ENCODE measurements around the gene EEFSEC.

The EEFSEC gene

DNA sequence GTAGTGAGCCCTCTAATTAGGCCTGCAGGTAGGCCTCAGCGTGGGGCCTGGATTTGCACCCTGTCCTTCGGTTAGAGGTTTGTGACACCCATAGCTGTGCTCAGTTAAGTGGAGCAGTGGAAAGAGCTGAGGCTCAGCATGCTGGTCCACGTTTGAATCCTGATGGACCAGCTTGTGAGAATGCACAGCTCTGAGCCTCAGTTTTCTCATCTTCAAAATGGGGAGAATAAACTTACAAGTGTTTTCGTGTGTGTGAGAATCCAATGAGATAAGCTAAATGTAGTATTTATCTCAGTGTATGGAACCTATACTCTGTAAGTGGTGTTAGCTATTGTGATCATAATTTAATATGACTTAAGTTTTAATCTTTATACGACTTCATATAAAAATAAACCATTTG, 22.5 kb downstream of the EEFSEC start:
- H3K4me3 ChIP-seq (ENCODE audit: control insufficient read depth, low read depth, low read length): no peak overlapping the region
- no peak for DNase-seq (ENCODE audit: low read depth)
- TF ChIP-seq, protein P1, sequence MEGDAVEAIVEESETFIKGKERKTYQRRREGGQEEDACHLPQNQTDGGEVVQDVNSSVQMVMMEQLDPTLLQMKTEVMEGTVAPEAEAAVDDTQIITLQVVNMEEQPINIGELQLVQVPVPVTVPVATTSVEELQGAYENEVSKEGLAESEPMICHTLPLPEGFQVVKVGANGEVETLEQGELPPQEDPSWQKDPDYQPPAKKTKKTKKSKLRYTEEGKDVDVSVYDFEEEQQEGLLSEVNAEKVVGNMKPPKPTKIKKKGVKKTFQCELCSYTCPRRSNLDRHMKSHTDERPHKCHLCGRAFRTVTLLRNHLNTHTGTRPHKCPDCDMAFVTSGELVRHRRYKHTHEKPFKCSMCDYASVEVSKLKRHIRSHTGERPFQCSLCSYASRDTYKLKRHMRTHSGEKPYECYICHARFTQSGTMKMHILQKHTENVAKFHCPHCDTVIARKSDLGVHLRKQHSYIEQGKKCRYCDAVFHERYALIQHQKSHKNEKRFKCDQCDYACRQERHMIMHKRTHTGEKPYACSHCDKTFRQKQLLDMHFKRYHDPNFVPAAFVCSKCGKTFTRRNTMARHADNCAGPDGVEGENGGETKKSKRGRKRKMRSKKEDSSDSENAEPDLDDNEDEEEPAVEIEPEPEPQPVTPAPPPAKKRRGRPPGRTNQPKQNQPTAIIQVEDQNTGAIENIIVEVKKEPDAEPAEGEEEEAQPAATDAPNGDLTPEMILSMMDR (IDR thresholded peaks at IDR 0.05; ENCODE audit: control insufficient read depth, insufficient read depth, low read depth, low read length, missing control alignments): no peak

DNA sequence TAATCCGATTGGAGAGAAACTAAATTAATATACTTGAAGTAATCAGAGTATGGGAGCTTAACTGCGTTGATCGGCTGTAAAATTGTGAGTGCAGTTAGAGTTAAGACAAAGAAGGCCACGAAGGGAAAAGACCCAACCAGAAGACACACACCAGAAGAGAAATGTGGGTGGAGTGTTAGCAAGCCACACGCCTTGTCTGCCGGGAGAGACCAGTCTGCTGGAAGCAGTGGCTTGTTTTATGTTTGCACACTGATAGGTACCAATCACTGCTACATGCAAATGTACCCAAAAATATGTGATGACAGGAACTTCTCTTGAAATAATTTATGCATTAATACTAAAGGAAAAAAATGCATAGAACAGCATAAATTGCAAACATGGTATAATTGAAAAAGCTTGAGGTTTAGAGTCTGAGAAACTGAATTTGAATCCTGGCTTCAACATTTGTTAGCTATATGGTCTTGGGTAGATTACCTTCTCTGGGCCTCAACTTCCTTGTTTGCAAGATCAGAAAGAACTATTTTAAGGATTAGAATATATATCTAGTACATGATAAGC, 23.1 kb downstream of the EEFSEC start:
- no peak overlapping the region for H3K4me3 ChIP-seq (ENCODE audit: control insufficient read depth, low read depth, low read length)
- TF ChIP-seq, protein P1 (IDR thresholded peaks at IDR 0.05; ENCODE audit: control insufficient read depth, insufficient read depth, low read depth, low read length, missing control alignments): no peak
- DNase-seq (ENCODE audit: low read depth): no peak

DNA sequence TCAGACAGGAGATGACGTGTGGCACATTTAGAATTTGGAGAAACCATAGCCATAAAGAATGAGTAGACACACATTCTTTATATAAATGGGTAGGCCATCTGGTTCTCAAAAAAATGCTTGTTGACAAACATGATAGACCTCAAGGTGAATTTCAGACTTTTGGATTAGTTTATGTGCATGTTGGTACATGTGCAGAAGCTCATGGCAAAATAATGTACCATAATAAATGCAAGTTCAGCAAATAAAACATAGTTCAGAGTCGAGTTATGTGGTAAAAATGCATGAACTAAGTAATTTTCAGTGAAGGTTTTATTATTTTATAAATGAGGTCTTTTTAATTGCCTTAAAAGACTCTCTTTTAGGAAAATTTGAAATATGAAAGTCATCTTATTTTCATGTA, 24.6 kb downstream of the EEFSEC start:
- TF ChIP-seq, protein P1 (IDR thresholded peaks at IDR 0.05; ENCODE audit: control insufficient read depth, insufficient read depth, low read depth, low read length, missing control alignments): no peak
- no peak for DNase-seq (ENCODE audit: low read depth)
- H3K4me3 ChIP-seq (ENCODE audit: control insufficient read depth, low read depth, low read length): no peak overlapping the region

DNA sequence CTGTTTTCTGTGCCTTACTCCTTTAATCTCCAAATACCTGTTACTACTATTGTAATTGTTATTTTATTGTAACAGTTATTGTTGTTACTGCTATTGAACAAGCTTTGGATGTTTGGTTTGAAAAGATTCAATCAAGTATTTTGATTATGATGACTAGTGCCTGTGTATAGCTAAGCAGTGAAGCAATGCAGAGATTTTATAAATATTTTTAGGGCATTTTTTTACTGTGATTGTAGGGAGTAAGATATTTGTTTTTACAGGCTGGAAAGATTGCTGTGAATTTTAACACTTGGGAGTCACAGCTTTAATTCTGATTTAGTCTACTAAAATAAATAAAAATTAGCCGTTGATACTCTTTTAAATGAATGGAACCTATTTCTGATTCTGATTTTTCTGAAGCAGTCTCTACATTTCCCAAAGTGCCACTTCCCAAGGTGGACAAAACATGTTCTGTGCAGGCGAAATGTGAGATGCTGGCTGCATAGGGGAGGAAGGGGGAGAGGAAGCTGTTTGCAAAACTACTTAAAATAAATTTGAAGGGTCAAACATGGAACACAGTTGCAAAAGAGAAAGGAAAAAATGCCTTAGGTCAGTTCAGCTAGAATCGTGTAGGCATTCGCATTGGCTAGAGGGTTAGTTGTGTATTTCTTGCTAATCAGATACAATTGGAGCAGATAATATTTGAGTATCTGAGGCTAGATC, 25.7 kb downstream of the EEFSEC start:
- H3K4me3 ChIP-seq (ENCODE audit: control insufficient read depth, low read depth, low read length): no peak overlapping the region
- TF ChIP-seq, protein P1 (IDR thresholded peaks at IDR 0.05; ENCODE audit: control insufficient read depth, insufficient read depth, low read depth, low read length, missing control alignments): no peak
- no peak for DNase-seq (ENCODE audit: low read depth)

DNA sequence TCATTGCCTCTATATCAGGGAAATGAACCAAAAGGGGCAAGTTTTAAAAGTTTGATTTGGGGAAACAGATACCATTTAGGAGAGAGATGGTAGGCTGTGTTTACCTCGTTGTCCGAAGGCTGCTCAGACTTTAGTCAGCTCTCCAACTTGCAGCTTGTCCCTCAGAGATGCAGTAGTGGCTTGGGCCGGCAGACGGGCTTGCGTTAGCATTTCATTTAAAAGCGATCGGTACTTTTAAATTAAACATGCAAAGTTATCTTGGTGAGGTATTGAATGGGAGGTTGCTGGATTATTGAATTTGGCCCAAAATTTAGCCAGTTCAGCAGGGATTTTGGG, 26.2 kb downstream of the EEFSEC start:
- no peak overlapping the region for H3K4me3 ChIP-seq (ENCODE audit: control insufficient read depth, low read depth, low read length)

DNA sequence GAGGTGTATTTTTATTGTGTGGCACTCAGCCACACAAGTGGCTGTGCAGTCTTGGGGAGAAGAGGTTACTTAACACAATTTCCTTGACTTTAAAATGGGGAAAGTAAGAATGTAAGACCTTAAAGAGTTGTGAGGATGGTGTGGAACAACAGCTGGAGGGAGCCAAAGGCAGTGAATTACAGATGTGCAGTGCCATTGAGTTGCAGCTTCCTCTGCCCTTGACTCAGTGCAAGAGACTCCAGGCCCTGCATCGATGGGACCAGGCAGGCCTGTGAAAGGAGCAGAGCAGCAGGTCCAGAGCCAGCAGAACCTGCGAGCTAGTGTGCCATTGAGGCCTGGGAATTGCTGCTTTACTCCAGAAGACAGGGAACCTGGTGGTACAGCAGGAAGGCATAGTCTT, 27.2 kb downstream of the EEFSEC start:
- no peak for DNase-seq (ENCODE audit: low read depth)

More for the DNA sequence above, 26.2 kb downstream of the EEFSEC start:
- no peak for DNase-seq (ENCODE audit: low read depth)
- TF ChIP-seq, protein P1 (IDR thresholded peaks at IDR 0.05; ENCODE audit: control insufficient read depth, insufficient read depth, low read depth, low read length, missing control alignments): no peak

More for the DNA sequence above, 27.2 kb downstream of the EEFSEC start:
- H3K4me3 ChIP-seq (ENCODE audit: control insufficient read depth, low read depth, low read length): no peak overlapping the region
- TF ChIP-seq, protein P1 (IDR thresholded peaks at IDR 0.05; ENCODE audit: control insufficient read depth, insufficient read depth, low read depth, low read length, missing control alignments): no peak

Data from AG09309 (cell line).